BJ (cell line): ENCODE data around the gene TTLL5. TPM values are rescaled to one million over a fixed set of nuclear protein-coding genes. Genes with fewer than 3 reads are reported as not detected.

Experiments
- CTCF ChIA-PET: fragments of 350-600 bp; formaldehyde crosslinking; extraction: SDS; loops from one replicate; lab custom pipeline; 2021; ENCODE audit warnings: antibody characterized with exemption, inconsistent platforms; lab: Yijun Ruan, JAX
- POLR2A ChIA-PET: fragments of 300-600 bp; sonication (Branson Sonifier 250); formaldehyde crosslinking; extraction: SDS; loops from one replicate; lab custom pipeline; 2021; ENCODE audit warnings: antibody characterized with exemption; lab: Charles Lee
- DNase-seq: peaks from one replicate; pipeline ENCODE4 v3.0.0-alpha.2; 2011; ENCODE audit warnings: low read depth
- H3K27me3 ChIP-seq: 2 replicates; pipeline ENCODE4 v1.6.0; 2011; ENCODE audit warnings: low read length; ENCODE audit not compliant: control insufficient read depth, insufficient read depth
- H3K36me3 ChIP-seq: 2 replicates; pipeline ENCODE4 v1.5.1; 2011; ENCODE audit warnings: low read length; ENCODE audit not compliant: control insufficient read depth, insufficient read depth
- H3K4me3 ChIP-seq: 2 replicates; pipeline ENCODE4 v1.5.1; 2011; ENCODE audit warnings: low read depth, mild to moderate bottlenecking, control low read depth, low read length
- CTCF ChIP-seq: IDR thresholded peaks from 2 replicates; pipeline ENCODE4 v1.5.1; 2011; ENCODE audit warnings: low read depth, mild to moderate bottlenecking, control low read depth, inconsistent platforms, low read length, moderate library complexity; ENCODE audit not compliant: insufficient read depth
- polyA plus RNA-seq: library from polyadenylated mRNA; depleted of rRNA; stranded (reverse); fragments of >200 nt; gene quantifications from 2 replicates; pipeline ENCODE4 v1.2.3, GENCODE V29; 2011

The TTLL5 gene
- polyA plus RNA-seq, 1 experiment, result 9.9 TPM

- TF ChIP-seq CTCF, result no peak
- CTCF ChIA-PET, result interaction anchor here (0.6 to 2.6 kb wide), 4 partner anchors 9 to 150 kb away, joined by 3 to 10 read pairs (median 6); partner anchors contain the start of gene TGFB3
- POLR2A ChIA-PET, result interaction anchor here (0.6 kb wide), 1 partner anchor 9 kb away, joined by 3 read pairs; no protein-coding TSS in a partner anchor
- no peaks in the 10 kb centered on the region for H3K27me3 ChIP-seq
- no peaks in the 10 kb centered on the region for H3K36me3 ChIP-seq
- DNase-seq, result no peak
- no peak overlapping the region for H3K4me3 ChIP-seq
These were observed 170.4 kb downstream of the TTLL5 start for GRCh38 chr14:75831455-75831854.

- no peak for DNase-seq
- Histone ChIP-seq H3K4me3 (no peak overlapping the region), H3K36me3 (no peaks in the 10 kb centered on the region), H3K27me3 (no peaks in the 10 kb centered on the region)
- POLR2A ChIA-PET, result no interaction called here
- no peak for TF ChIP-seq CTCF
- CTCF ChIA-PET, result interaction anchor here (1.4 to 2.6 kb wide), 3 partner anchors 9 to 148 kb away, joined by 3 to 10 read pairs (median 8); no protein-coding TSS in a partner anchor
These were observed 170.9 kb downstream of the TTLL5 start for GRCh38 chr14:75831952-75832351.

- Histone ChIP-seq H3K27me3 (no peaks in the 10 kb centered on the region), H3K4me3 (no peak overlapping the region), H3K36me3 (no peaks in the 10 kb centered on the region)
- DNase-seq, result peak; percentile 63
- POLR2A ChIA-PET, result no interaction called here
- no peak for TF ChIP-seq CTCF
- CTCF ChIA-PET, result interaction anchor here (0.9 to 2.6 kb wide), 3 partner anchors 19 to 123 kb away, joined by 3 to 8 read pairs (median 4); no protein-coding TSS in a partner anchor
These were observed 171.7 kb downstream of the TTLL5 start for GRCh38 chr14:75832621-75833297.

GRCh38 chr14:75833326-75834020, 172.4 kb downstream of the TTLL5 start:
- Histone ChIP-seq H3K4me3 (no peak overlapping the region), H3K27me3 (no peaks in the 10 kb centered on the region), H3K36me3 (no peaks in the 10 kb centered on the region)
- DNase-seq, result no peak
- no peak for TF ChIP-seq CTCF
- CTCF ChIA-PET, result interaction anchor here (0.9 to 2.6 kb wide), 3 partner anchors 20 to 124 kb away, joined by 3 to 8 read pairs (median 4); no protein-coding TSS in a partner anchor
- POLR2A ChIA-PET, result no interaction called here

GRCh38 chr14:75835156-75835725, 174.2 kb downstream of the TTLL5 start:
- DNase-seq, result no peak
- POLR2A ChIA-PET, result no interaction called here
- Histone ChIP-seq H3K27me3 (no peaks in the 10 kb centered on the region), H3K36me3 (no peaks in the 10 kb centered on the region), H3K4me3 (no peak overlapping the region)
- CTCF ChIA-PET, result interaction anchor here (1.7 to 1.9 kb wide), 2 partner anchors 10 to 71 kb away, joined by 4 read pairs; no protein-coding TSS in a partner anchor
- no peak for TF ChIP-seq CTCF
